ENCODE results near the gene HIRIP3. TPM values are rescaled to one million over a fixed set of nuclear protein-coding genes. Genes with fewer than 3 reads are reported as not detected.
"Not testable (repeated sequence)": the region's sequence is repeated elsewhere in the genome, so short reads cannot be mapped to it uniquely, and the experiment has no call there.

The HIRIP3 gene
- total and polyA plus RNA-seq, 2 of the 8 experiments (the other 6 are each of a cell fraction or from before 2014, with no cell fraction given) = 11.9 to 18.5 TPM

DNA sequence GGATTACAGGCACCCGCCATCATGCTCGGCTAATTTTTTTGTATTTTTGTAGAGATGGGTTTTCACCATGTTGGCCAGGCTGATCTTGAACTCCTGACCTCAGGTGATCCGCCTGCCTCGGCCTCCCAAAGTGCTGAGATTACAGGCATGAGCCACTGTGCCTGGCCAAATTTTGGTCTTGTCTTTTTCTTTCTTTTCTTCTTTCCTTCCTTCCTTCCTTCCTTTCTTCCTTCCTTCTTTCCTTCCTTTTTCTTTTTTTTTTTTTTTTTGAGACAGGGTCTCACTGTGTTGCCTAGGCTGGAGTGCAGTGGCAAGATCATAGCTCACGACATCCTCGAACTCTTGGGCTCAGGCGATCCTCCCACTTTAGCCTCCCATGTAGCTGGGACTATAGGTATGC, 20.0 kb upstream of the HIRIP3 start:
- not testable (repeated sequence) for H3K14ac ChIP-seq (ENCODE audit: insufficient read length); FAIRE-seq; H4K5ac ChIP-seq (ENCODE audit: insufficient read length, low read depth, low read length); H2AK5ac ChIP-seq (ENCODE audit: low read depth, low read length); H2BK120ac ChIP-seq (replicated peaks; ENCODE audit: low read depth, low read length); H2BK15ac ChIP-seq (ENCODE audit: low read length); H2BK20ac ChIP-seq (ENCODE audit: low read length); H3K4ac ChIP-seq (replicated peaks; ENCODE audit: insufficient read length, low read depth, low read length); H3K23ac ChIP-seq (ENCODE audit: insufficient read length); H4K20me1 ChIP-seq (replicated peaks in 1 of 2; ENCODE audit: control insufficient read depth in 1 of 2, insufficient read depth in 2 of 2, low read length in 2 of 2); H2AFZ ChIP-seq (ENCODE audit: low read length); H3K79me2 ChIP-seq (ENCODE audit: control insufficient read depth in 1 of 2, insufficient read depth in 2 of 2, low read length in 2 of 2); H3K4me1 ChIP-seq (replicated peaks in 1 of 4; ENCODE audit: control insufficient read depth in 3 of 4, insufficient read depth in 4 of 4, low read length in 3 of 4); DNase-seq (ENCODE audit: low read depth in 1 of 2, low spot score in 2 of 2); H3K56ac ChIP-seq (replicated peaks; ENCODE audit: insufficient read length, low read depth, low read length); H3K4me2 ChIP-seq (ENCODE audit: insufficient read depth in 1 of 2, low read depth in 2 of 2, low read length in 2 of 2); H3K27ac ChIP-seq (ENCODE audit: low read depth, low read length); H4K91ac ChIP-seq (replicated peaks; ENCODE audit: insufficient read length, low read length); H3K9me3 ChIP-seq (ENCODE audit: insufficient read depth in 2 of 2, low read depth in 1 of 2, low read length in 1 of 2); H3K36me3 ChIP-seq (ENCODE audit: control insufficient read depth in 2 of 4, insufficient read depth in 4 of 4, low read length in 3 of 4); H2BK12ac ChIP-seq (ENCODE audit: low read depth, low read length); H3K79me1 ChIP-seq (ENCODE audit: low read depth, low read length); H3K9ac ChIP-seq (replicated peaks in 1 of 4; ENCODE audit: extremely low read depth in 1 of 4, low read depth in 3 of 4, low read length in 3 of 4); H3K4me3 ChIP-seq (ENCODE audit: extremely low read depth in 1 of 4, insufficient read depth in 2 of 4, low read depth in 3 of 4, low read length in 4 of 4); H4K8ac ChIP-seq (ENCODE audit: extremely low read depth, insufficient read depth, low read length); H2BK5ac ChIP-seq (ENCODE audit: low read depth, low read length); H3K18ac ChIP-seq (ENCODE audit: extremely low read depth, low read length)
- Histone ChIP-seq H3K27me3 (replicated peaks in 1 of 4; ENCODE audit: control insufficient read depth in 3 of 4, extremely low read depth in 1 of 4, insufficient read depth in 3 of 4, low read length in 3 of 4) (peaks cover 0 to 11% (median 6%) of the 10 kb centered on the region in 4 experiments; a peak in 4 of 7 replicates), H3K23me2 (ENCODE audit: low read depth, low read length) (peaks cover 15% of the 10 kb centered on the region)
- ChIA-PET CTCF (ENCODE audit: partially characterized antibody) (interaction anchor here (0.6 to 2.1 kb wide), 4 partner anchors 10 to 324 kb away, joined by 3 to 11 read pairs (median 6); no protein-coding TSS in a partner anchor), POLR2A (ENCODE audit: partially characterized antibody) (interaction anchor here (0.6 to 1.5 kb wide), 3 partner anchors 10 to 315 kb away, joined by 3 to 4 read pairs (median 4); no protein-coding TSS in a partner anchor)
- 96% methylated on average over 7 of the region's 7 CpGs; no CpG with 5 or more reads in 1 of the 2 experiments for WGBS, 2 experiments (ENCODE audit: extremely low coverage in 1 of 2, insufficient coverage in 1 of 2, insufficient read length in 1 of 2, insufficient replicate concordance in 2 of 2, low coverage in 1 of 2, low lambda C conversion rate in 2 of 2, missing lambda C conversion rate in 1 of 2)

DNA sequence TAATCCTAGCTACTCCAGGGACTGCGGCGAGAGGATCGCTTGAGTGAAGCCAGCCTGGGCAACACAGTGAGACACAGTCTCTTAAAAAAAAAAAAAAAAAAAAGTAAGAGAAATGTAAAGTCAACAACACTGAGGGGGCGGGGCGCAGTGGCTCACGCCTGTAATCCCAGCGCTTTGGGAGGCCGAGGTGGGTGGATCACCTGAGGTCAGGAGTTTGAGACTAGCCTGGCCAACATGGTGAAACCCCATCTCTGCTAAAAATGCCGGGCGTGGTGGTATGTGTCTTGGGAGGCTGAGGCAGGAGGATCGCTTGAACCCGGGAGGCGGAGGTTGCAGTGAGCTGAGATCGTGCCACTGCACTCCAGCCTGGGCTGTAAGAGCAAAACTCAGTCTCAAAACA, 17.2 kb upstream of the HIRIP3 start:
- H3K4ac ChIP-seq (replicated peaks; ENCODE audit: insufficient read length, low read depth, low read length); FAIRE-seq; H2BK15ac ChIP-seq (ENCODE audit: low read length); H2AFZ ChIP-seq (ENCODE audit: low read length); H4K8ac ChIP-seq (ENCODE audit: extremely low read depth, insufficient read depth, low read length); H4K20me1 ChIP-seq (replicated peaks in 1 of 2; ENCODE audit: control insufficient read depth in 1 of 2, insufficient read depth in 2 of 2, low read length in 2 of 2); H3K56ac ChIP-seq (replicated peaks; ENCODE audit: insufficient read length, low read depth, low read length); DNase-seq (ENCODE audit: low read depth in 1 of 2, low spot score in 2 of 2); H2BK12ac ChIP-seq (ENCODE audit: low read depth, low read length); H2BK20ac ChIP-seq (ENCODE audit: low read length); H3K14ac ChIP-seq (ENCODE audit: insufficient read length); H3K36me3 ChIP-seq (ENCODE audit: control insufficient read depth in 2 of 4, insufficient read depth in 4 of 4, low read length in 3 of 4); H2BK5ac ChIP-seq (ENCODE audit: low read depth, low read length); H2AK5ac ChIP-seq (ENCODE audit: low read depth, low read length); H3K27ac ChIP-seq (ENCODE audit: low read depth, low read length); H3K79me1 ChIP-seq (ENCODE audit: low read depth, low read length); H3K9me3 ChIP-seq (ENCODE audit: insufficient read depth in 2 of 2, low read depth in 1 of 2, low read length in 1 of 2); H3K18ac ChIP-seq (ENCODE audit: extremely low read depth, low read length); H4K5ac ChIP-seq (ENCODE audit: insufficient read length, low read depth, low read length); H3K23ac ChIP-seq (ENCODE audit: insufficient read length); H3K79me2 ChIP-seq (ENCODE audit: control insufficient read depth in 1 of 2, insufficient read depth in 2 of 2, low read length in 2 of 2); H3K9ac ChIP-seq (replicated peaks in 1 of 4; ENCODE audit: extremely low read depth in 1 of 4, low read depth in 3 of 4, low read length in 3 of 4); H4K91ac ChIP-seq (replicated peaks; ENCODE audit: insufficient read length, low read length); H2BK120ac ChIP-seq (replicated peaks; ENCODE audit: low read depth, low read length): not testable (repeated sequence)
- ChIA-PET CTCF (ENCODE audit: partially characterized antibody) (interaction anchor here (0.6 to 1.0 kb wide), 6 partner anchors 11 to 148 kb away, joined by 3 read pairs; partner anchors contain the start of gene C16orf92), POLR2A (ENCODE audit: partially characterized antibody) (interaction anchor here (1.1 to 2.6 kb wide), 5 partner anchors 8 to 149 kb away, joined by 3 to 10 read pairs (median 3); partner anchors contain the start of genes C16orf92, CDIPT and TLCD3B)
- Histone ChIP-seq H3K23me2 (ENCODE audit: low read depth, low read length) (peaks cover 16% of the 10 kb centered on the region), H3K27me3 (replicated peaks in 1 of 4; ENCODE audit: control insufficient read depth in 3 of 4, extremely low read depth in 1 of 4, insufficient read depth in 3 of 4, low read length in 3 of 4) (peaks cover 0 to 23% (median 13%) of the 10 kb centered on the region in 4 experiments; a peak in 5 of 7 replicates), H3K4me2 (ENCODE audit: insufficient read depth in 1 of 2, low read depth in 2 of 2, low read length in 2 of 2) (peak overlapping the region in 1 of 2 experiments; percentile 77; a peak in 1 of 4 replicates), H3K4me3 (ENCODE audit: extremely low read depth in 1 of 4, insufficient read depth in 2 of 4, low read depth in 3 of 4, low read length in 4 of 4) (peak overlapping the region in 1 of 4 experiments; percentile 79; a peak in 2 of 8 replicates), H3K4me1 (replicated peaks in 1 of 4; ENCODE audit: control insufficient read depth in 3 of 4, insufficient read depth in 4 of 4, low read length in 3 of 4) (peaks cover 0 to 19% (median 13%) of the 10 kb centered on the region in 4 experiments; a peak in 6 of 7 replicates)
- 90% methylated on average over 14 of the region's 14 CpGs; no CpG with 5 or more reads in 1 of the 2 experiments for WGBS, 2 experiments (ENCODE audit: extremely low coverage in 1 of 2, insufficient coverage in 1 of 2, insufficient read length in 1 of 2, insufficient replicate concordance in 2 of 2, low coverage in 1 of 2, low lambda C conversion rate in 2 of 2, missing lambda C conversion rate in 1 of 2)
